ENCODE measurements around the gene VSTM2B.

Gene VSTM2B

GRCh38 chr19:29515233-29515619, 10.6 kb upstream of the VSTM2B start:
- in situ Hi-C loops (cut with MboI; ENCODE audit: low sequenced_read_pairs) = no loop called here

GRCh38 chr19:29515706-29516357, 10.0 kb upstream of the VSTM2B start:
- in situ Hi-C loops (cut with MboI; ENCODE audit: low sequenced_read_pairs) = no loop called here

- in situ Hi-C loops (cut with MboI; ENCODE audit: low sequenced_read_pairs) = no loop called here
These were observed 9.5 kb upstream of the VSTM2B start for GRCh38 chr19:29516358-29516725.

- in situ Hi-C loops (cut with MboI; ENCODE audit: low sequenced_read_pairs) = no loop called here
These were observed 8.9 kb upstream of the VSTM2B start for GRCh38 chr19:29516821-29517395.

- in situ Hi-C loops (cut with MboI; ENCODE audit: low sequenced_read_pairs) = no loop called here
These were observed 8.4 kb upstream of the VSTM2B start for GRCh38 chr19:29517412-29517811.

GRCh38 chr19:29517946-29518345, 7.8 kb upstream of the VSTM2B start:
- in situ Hi-C loops (cut with MboI; ENCODE audit: low sequenced_read_pairs) = no loop called here

- in situ Hi-C loops (cut with MboI; ENCODE audit: low sequenced_read_pairs) = no loop called here
These were observed 6.6 kb upstream of the VSTM2B start for GRCh38 chr19:29519146-29519545.

GRCh38 chr19:29519931-29520330, 5.9 kb upstream of the VSTM2B start:
- in situ Hi-C loops (cut with MboI; ENCODE audit: low sequenced_read_pairs) = no loop called here

- in situ Hi-C loops (cut with MboI; ENCODE audit: low sequenced_read_pairs) = no loop called here
These were observed 5.4 kb upstream of the VSTM2B start for GRCh38 chr19:29520390-29520789.

GRCh38 chr19:29521291-29522075, 4.3 kb upstream of the VSTM2B start:
- in situ Hi-C loops (cut with MboI; ENCODE audit: low sequenced_read_pairs) = no loop called here

GRCh38 chr19:29523568-29523967, 2.2 kb upstream of the VSTM2B start:
- in situ Hi-C loops (cut with MboI; ENCODE audit: low sequenced_read_pairs) = no loop called here

- in situ Hi-C loops (cut with MboI; ENCODE audit: low sequenced_read_pairs) = no loop called here
These were observed 1.4 kb upstream of the VSTM2B start for GRCh38 chr19:29524201-29524911.

- in situ Hi-C loops (cut with MboI; ENCODE audit: low sequenced_read_pairs) = no loop called here
These were observed 622 bp upstream of the VSTM2B start for GRCh38 chr19:29524912-29525831.

- in situ Hi-C loops (cut with MboI; ENCODE audit: low sequenced_read_pairs) = no loop called here
These were observed 1.1 kb downstream of the VSTM2B start for GRCh38 chr19:29526730-29527499.

- in situ Hi-C loops (cut with MboI; ENCODE audit: low sequenced_read_pairs) = no loop called here
These were observed 1.9 kb downstream of the VSTM2B start for GRCh38 chr19:29527500-29528328.

GRCh38 chr19:29528350-29528945, 2.7 kb downstream of the VSTM2B start:
- in situ Hi-C loops (cut with MboI; ENCODE audit: low sequenced_read_pairs) = no loop called here

- in situ Hi-C loops (cut with MboI; ENCODE audit: low sequenced_read_pairs) = no loop called here
These were observed 3.3 kb downstream of the VSTM2B start for GRCh38 chr19:29528946-29529645.

All from hTERT RPE-1 (cell line).